Activated T-cell treated with anti-CD3 and anti-CD28 coated beads for 24 hours (primary cell): ENCODE measurements around the gene PROX1.

ENCODE experiments used
- DNase-seq: peaks from one replicate; pipeline ENCODE4 v3.0.0-alpha.2; 2020; ENCODE audit warnings: low read depth

Gene PROX1, protein sequence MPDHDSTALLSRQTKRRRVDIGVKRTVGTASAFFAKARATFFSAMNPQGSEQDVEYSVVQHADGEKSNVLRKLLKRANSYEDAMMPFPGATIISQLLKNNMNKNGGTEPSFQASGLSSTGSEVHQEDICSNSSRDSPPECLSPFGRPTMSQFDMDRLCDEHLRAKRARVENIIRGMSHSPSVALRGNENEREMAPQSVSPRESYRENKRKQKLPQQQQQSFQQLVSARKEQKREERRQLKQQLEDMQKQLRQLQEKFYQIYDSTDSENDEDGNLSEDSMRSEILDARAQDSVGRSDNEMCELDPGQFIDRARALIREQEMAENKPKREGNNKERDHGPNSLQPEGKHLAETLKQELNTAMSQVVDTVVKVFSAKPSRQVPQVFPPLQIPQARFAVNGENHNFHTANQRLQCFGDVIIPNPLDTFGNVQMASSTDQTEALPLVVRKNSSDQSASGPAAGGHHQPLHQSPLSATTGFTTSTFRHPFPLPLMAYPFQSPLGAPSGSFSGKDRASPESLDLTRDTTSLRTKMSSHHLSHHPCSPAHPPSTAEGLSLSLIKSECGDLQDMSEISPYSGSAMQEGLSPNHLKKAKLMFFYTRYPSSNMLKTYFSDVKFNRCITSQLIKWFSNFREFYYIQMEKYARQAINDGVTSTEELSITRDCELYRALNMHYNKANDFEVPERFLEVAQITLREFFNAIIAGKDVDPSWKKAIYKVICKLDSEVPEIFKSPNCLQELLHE

DNA sequence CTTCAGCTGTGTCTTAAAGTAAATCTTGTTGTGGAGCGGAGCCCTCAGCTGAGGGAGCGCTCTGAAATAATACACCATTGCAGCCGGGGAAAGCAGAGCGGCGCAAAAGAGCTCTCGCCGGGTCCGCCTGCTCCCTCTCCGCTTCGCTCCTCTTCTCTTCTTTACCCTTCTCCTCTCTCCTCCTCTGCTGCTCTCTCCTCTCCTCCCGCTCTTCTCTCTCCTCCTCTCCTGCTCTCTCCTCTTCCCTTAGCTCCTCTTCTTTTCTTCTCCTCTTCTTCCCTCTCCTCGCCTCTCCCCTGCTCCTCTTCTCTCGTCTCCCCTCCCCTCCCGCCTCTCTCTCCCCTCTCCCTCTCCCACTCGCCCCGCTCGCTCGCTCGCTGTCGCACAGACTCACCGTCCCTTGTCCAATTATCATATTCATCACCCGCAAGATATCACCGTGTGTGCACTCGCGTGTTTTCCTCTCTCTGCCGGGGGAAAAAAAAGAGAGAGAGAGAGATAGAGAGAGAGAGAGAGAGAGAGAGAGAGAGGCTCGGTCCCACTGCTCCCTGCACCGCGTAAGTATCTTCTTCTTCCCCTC is at the start of gene PROX1:
TSS of gene PROX1 (plus strand) at position 47 of the 580 bp plus-strand sequence. CDS start 8,563 bp downstream, outside the sequence.
- DNase-seq: no peak

DNA sequence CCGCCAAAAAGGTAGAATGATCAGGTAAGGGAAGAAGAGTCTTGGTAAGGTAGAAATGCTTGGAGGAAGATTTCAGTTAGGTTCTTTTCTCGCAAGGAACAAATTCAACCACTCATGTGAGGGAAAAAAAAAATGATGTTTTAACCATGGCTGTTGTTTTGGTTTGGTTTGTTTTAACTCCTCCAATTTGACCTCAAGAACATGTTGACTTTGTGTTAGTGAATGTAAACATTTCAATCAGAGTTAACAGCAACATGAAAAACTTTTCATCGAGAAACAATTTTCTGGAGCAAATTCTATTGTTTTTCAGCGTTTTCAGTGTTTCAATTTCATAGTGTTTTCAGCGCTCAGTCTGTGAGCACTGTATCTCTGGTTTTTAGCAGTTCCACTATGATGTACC is 49.0 kb upstream of the PROX1 start:
- DNase-seq: no peak

DNA sequence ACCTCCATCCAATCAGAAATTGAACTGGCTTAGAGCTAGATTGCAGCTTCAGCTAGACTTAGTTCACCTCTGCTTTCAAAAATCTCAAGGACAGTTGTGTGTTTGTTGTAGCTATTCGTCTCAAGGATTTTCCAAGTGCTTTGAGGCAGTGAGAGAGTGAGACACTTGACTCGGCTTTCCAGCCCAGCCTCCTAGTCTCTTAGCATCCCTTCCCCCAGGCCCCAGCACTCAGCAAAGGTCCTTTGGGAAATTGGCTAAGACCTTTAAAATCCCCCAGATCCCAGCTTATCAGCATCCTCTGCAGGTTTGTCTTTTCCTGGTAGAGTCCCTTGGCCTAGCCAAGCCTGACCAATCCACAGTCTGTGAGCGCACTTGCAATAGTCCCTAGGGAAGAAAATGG is 47.9 kb upstream of the PROX1 start:
- no peak for DNase-seq

DNA sequence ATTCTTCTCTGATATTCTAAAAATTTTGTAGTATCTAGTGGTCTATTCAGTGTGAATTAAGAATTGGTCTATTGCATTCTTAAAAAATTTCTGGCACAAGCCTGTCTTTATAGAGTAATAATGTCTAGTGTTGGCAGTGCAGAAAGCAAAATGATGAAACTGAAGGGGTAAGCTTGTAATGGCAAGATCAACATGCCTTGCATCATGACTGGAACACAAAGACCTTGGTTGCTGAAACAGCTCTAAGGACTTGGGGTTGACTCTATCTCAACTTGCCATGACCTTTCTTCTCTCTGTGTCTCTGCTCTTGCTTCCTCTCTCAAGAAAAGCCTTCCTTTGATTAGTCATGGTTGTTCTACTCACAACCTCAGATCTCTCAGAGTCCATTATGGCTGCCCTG is 46.8 kb upstream of the PROX1 start:
- DNase-seq: no peak

DNA sequence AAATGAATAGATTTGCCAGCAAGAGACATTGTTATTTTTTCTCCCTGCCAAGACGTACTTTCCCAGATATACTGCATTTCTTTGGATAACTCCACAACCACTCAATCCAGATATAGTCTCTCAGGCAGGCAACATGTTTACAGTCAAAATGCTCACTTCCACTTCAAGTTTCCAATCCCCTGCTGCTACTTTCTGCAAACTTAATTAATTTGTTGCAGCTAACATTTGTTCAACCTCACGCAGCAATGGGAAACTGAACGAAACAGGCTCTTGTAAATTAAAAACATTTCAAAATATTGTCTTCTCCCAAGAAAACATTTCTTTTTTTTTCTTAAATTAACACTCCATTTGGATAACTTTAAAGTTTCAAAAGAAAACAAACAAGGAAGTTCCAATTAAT is 45.7 kb upstream of the PROX1 start:
- no peak for DNase-seq

DNA sequence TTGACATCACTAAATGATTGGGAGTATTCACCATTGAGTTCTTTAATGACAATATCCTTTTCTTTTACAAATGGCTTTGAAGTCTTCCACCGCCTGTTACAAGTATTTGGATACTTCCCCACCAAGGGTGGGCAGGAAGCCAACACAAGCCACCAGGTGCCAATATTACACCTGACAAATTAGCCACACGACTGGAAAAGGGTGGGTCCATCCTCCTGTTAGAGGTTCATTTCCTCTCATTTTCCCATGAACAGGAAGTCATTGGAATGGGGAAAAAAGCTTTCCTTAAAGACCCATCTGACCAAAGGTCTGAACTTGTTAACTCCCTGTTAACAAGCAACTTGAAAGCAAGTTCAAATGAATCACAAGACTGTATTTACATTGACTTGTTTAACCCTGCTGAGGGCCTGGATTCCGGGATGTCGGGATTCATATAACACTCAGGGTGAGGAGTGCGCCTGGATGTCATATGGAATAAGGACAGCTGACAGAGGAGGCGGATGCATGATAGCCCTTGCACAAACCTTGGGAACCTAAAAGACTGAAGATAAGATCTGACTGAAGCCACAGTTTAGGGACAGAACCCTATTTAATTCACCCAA is 40.5 kb upstream of the PROX1 start:
- DNase-seq: no peak

DNA sequence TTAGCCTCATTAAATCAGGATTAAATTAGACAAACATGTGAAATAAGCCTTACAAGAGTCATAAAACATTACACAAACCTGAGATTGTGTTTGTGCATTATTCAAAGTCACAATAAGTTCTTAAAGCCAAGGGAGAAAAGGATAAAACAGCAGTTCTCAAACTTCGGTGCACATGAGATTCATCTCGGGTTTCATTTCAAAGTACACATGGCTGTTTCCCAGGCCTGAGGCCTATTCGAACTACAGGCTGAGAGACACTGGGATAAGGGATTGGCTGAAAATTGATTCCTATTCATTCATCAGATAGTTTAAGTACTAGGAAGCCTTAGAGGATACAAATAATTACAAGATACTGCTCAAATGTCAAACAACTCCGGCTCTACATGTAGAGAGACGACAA is 35.9 kb upstream of the PROX1 start:
- DNase-seq: no peak

DNA sequence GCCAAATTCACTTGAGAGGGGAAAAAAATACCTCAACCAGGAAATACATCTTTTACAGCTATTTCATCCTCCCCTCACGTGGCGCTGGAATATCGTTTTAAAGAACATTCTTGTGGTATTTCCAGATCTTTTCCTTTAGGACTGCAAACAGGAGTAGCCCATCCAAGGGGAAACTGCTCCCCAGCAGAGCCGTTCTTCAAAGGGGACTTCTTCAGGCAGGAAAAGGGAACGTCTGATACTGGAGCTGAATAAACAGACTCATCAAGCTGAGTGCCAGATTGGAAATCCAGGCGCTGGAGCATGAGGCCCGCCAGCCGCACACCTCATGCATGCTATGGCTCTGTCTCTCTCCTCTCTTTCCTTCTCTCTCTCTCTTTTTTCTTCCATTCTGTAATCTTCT is 34.0 kb upstream of the PROX1 start:
- no peak for DNase-seq

DNA sequence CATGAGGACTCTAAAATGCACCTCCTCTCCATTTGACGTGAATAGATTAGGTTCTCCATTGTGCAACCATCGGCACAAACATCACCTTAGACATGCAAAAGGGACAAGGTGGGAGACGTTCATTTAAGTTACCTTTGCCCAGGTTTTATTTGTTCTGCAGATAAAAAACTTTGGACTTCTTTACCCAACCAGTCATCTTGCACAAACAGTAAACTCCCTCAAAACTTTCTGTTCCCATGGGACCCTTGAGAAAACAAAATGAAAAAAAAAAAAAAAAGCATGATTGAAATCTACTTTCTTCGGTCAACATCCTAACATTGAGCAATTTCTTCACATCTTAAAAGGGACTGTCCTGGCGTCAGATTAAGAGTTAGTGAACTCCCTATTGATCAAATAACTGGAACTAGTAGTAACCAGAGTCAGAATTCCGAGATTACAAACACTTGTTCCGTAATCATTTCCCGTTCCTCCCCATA is 31.4 kb upstream of the PROX1 start:
- no peak for DNase-seq

DNA sequence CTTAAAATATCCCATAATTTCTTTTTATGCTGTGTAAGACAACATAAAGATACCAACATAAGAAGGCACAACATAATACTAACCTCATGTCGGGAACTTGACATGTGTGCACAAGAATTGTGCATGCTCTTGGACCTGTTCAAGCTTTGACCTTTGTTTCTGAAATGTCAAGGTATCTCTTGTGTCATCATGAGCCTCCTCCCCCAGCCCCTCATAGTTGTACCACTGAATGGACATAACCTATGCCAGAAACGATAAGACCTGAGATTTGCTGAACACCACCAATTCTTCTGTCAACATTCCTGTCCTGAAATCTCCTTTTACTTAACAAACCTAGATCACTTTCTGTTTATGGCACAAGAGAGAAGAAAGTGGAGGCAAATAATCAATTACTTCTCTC is 29.4 kb upstream of the PROX1 start:
- DNase-seq: no peak

DNA sequence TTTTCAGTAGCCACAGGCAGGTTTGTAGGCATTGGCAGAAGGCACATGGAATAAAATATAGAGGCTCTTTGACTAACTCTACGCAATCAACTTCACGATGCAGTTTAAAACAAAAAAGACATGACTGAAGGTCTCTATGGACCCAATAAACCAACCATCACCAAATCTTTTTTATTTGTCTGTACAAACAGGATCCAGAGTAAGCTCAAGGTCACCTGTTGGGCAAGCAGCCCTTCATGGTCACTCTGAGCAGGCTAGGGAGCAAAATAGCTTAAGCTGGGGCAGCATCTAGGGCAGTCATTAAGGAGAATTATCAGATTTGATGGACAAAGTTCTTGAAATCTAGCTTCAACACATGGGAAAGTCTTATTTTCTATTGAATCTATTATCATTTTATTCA is 26.8 kb upstream of the PROX1 start:
- DNase-seq: no peak

DNA sequence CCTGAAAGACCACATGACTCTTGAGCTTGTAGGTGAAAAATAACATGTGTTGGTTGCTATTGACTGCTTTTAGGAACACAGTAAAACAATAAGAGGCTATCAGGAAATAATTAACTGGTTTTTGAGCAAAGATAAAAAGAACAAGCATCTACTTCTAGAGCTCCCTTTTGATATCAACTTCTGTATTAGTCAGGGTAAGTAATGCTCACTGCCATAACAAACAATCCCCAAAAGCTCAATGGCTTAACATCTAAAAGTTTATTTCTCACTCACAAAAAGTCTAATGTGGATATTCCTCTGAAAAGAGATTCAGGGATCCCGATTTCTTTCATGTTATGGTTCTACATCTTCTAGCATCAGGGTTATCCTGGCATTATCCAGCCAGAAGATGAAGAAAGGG is 25.3 kb upstream of the PROX1 start:
- DNase-seq: no peak

DNA sequence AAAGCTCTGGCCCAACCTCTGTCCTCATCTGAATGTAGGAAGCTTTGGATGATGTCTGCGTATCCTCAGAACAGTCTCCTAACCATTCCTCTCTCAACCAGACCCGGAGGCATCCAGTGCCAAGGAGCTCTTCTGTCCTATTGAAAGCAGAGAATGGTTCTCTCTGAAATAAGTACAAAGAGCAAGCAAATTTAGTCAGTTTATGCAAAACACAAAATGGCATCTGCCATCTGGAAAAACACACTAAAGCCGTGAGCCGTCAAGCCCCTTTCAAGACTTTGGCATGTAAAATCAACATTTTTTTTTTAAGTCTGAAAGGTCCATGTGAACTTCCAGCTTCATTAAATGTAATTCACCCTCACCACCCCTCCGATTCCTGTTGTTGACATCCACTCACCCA is 21.7 kb upstream of the PROX1 start:
- no peak for DNase-seq

DNA sequence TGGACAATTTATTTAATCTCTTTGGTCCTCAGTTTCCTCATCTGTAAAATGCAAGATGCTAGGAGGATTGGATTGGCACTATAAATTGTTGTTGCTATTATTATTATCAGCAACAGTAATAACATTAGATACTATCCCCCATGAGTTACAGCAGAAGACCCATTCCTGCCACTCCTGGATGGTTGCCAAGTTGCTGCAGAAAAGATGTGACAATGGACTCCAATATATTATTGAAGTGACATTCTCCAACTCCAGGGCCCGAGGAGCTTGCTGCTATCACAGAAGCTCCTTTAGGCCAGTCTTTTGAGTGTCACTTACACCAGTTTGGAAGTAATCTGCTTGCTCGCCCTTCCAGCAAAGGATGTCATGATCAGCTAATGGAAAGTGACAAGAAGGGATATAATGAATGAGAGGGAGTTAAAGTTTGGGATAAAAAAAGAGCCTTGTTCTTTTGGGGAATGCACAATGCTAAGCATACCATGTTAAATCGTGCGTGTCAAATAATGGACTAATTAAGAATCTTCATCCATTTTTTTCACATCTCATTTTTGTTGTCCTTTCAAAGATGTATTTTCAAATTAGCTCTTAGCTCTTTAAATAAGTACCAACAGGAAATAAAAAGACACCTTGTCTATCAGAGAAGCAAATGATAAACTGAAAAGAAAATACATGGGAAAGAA is 19.5 kb upstream of the PROX1 start:
- no peak for DNase-seq

DNA sequence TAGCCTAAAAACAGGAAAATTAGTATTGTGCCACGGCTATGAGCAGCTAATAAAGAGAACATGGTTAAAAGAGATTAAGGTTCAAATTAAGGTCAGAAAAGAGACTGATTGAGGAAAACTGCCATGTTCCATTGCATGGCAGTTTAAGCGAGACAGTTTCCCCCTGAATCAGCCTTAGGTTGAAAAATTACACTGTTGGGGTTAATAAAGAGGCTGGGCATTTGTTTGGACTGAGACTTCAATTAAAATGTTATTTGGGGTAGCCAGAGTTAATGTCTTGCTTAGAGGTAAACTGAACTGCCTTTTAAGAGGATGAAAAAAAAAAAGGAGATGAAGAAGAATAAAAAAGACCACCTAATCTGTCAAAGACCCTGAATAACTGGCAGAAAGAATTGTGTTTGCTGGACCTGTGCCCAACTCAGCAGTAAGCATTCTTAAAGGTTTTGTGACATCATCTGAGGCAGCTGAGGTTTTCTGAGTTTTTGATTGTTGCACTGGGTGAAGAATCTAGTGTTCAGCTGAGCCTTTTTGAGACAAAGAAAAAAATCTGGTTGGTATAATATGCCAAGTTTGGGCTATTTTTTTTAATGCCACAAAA is 17.7 kb upstream of the PROX1 start:
- DNase-seq: no peak

DNA sequence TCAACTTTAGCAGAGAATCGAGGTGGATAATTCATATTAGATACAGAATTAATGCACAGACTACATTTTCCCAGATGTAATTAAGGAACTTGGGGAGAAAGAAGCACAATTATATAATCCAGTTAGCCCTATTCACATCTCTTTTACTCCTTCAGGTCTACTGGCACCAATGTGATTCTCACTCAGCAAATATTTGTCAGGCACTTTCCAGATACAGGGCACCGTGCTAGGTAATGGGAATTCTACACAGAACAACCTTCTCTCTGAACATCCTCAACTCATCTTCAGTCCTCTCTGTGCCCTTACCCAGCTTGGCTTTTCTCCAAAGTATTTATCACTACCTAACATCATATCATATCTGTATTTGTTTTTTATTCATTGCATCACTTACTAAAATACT is 15.6 kb upstream of the PROX1 start:
- no peak for DNase-seq

DNA sequence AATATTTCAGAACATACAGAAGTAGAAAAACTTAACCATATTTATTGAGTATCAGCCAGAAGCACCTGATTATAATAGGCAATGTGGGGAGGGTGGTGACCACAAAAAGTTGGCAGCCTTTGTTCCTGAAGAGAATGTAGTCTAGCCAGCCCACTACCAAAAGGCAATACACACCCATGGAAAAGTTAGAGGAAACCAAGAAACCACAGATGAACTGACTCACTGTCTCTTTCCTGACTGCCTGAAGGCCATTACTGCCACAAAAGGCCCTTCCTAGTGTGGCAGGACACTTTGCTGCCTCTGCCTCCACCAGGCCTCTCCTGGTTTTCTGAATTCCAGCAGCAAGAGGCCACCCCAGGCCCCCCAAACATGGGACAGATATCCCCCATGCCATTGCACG is 14.6 kb upstream of the PROX1 start:
- no peak for DNase-seq

DNA sequence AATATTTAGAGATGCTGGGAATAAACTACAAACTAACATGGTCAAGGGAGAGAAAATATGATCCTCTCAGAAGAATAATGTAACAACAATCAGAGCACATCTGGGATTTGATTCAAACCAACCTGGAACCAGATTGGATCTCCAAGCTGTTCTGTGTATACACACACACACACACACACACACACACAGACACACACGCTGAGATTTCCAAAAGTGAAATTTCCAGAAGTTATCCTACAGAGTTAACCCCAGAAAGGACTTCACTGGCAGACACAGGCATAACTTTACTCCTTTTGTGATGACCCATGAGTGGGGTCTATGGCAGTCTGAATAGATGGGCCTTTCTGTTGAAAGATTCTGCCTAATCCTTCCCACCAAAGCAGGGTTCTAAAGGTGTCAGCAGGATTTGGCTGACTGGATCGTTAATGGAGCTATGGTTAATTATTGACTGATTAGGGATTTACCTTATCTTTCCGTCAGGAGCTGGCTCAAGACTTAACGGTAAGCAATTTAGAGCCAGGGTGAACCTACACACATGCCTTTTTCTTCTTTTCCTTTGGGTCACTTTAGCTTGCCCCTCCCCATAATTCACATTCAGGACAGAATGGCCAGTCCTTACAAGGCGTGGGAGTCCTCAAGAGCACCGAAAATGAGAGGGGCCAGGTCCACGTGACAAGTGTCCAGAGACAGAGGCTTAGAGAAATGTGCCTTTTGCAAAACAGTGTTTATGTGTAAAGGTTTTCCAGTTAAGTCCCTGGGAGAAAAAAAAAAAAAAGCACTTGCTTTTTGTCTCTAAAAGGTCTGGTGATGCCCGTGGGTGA is 10.9 kb upstream of the PROX1 start:
- no peak for DNase-seq

DNA sequence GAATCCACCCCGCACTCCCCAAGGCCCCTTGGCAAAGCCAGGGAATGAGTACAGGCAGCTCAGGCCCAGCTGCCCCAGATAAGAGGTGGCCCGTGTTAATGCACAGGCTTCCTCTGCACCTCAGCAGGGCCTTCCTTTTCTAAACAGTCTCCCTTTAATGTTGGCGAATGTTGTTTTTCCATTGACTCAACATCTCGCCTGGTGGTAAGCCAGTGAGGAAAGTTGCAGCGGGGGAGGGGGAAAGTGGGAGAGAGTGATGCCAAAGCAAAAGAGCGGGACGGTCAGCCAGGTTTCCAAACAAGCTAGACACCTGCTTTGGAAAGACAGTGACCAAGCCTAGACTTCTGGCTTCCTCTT is 10.3 kb upstream of the PROX1 start:
- no peak for DNase-seq

DNA sequence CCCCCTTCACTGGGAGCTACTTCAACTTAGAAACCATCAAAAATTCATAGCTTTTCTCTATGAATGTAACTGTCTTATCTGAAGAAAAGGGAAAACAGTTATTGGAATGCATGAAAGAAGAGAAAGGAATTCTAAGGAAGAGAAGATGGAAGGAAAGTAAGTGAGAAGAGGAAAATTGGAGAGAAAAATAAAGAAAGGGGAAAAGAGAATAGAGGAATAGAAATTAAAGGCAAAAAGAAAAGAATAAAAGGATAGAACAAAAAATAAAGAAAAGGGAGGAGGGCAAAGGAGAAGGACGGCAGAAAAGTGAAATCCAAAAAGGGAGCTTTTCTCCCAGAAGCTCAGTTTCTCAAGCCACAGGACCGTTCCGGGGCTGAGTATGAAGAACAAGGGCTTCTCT is 9.9 kb upstream of the PROX1 start:
- DNase-seq: no peak
